HG02885 (cell line): ENCODE data around the gene SLC6A2.

Experiments
- ATAC-seq: cut with Tn5 transposase; IDR thresholded peaks from one replicate; pipeline ENCODE4 v1.9.1; 2021; ENCODE audit warnings: mild to moderate bottlenecking; ENCODE audit not compliant: unreplicated experiment, poor library complexity

The SLC6A2 gene

DNA sequence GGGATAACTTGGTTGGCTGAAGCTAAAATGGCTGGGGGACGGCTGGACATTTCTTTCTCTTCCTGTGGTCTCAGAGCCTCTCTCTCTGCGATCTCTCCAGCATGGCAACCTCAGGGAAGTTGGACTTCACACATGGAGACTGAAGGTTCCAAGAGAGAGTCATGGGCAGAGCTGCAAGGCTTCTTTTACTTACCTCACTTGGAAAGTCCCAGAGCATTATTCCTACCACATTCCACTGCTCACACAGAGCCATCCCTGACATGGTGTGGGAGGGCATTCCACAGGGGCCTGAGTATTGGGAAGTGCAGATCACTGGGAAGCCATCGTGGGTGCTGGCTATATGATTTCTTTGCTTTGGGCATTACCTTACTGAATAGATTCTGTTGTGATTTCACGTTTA lies 9.8 kb upstream of the SLC6A2 start:
- ATAC-seq, result no peak

DNA sequence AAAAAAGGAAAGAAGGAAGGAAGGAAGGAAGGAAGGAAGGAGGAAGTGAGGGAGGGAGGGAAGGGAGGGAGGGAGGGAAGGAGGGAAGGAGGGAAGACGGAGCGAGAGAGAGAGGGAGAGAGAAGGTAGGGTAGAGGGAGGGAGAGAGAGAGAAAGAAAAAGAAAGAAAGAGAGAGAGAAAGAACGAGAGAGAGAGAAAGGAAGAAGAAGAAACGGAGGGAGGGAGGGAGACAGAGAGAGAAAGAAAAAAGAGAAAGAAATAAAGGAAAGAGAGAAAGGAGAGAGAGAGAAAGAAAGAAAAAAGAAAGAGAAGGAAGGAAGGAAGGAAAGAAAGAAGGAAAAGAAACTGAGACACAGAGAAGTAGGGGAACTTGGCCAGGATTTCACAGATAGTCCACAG lies 8.4 kb upstream of the SLC6A2 start:
- no peak for ATAC-seq

DNA sequence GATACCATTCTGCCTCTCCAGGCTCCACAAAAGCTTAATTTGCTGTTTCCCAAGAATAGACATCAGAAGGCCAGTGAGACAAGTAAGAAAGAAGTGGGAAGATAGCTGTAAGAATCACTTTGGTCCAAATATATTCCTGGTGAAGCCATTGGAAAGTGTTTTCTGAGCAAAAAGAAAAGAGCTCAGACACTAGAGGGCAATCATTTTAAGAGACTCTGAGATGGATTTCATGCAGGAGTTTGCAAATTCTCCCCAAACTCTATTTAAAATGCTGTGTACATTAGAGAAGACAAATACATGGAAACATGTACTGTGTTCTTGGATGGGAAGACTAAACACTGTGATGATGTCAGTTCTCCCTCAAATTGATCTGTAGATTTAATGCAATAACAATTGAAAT lies 8.0 kb upstream of the SLC6A2 start:
- no peak for ATAC-seq

DNA sequence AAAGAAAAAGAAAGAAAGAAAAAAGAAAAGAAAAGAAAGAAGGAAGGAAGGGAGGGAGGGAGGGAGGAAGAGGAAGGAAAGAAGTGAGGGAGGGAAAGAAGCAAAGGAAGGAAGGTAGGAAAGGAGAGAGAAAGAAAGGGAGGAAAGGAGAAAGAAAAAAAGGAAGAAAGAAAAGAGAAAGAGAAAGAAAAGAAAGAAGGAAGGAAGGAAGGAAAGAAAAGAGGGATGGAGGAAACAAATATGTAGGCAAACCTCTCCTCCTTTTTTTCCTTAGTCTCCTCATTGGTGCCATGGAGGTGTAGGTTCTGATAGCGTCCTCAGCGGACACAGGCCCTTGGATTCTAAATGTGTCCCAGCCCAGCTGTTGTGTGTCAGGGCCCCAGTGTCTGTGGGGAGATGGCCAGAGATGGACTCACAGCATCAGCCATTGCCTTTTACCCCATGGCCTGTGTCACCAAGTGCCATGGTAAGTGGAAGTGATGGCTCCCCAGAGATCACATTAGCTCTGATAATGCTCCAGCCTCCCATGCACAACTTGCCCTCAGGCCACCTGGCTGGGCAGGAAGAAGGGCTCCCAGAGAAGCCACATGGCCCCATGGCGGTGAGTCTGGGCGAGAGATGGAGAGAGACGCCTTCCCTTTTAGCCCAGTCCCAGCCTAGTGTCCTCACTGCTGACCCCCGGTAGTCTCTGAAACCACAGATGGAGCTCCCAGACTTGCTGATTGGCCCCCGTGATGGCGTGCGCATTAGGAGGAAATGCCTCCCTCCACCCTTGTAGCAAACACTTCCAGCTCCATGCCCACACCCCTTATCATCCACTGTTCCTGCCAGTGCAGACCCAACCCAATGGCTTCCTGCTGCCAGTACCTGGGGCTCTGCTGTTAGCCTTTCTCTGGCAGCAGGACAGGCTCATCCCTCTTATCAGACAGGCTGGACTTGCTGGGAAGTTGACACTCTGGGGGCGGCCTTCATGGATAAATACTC lies 3.7 kb upstream of the SLC6A2 start:
- ATAC-seq, result no peak

DNA sequence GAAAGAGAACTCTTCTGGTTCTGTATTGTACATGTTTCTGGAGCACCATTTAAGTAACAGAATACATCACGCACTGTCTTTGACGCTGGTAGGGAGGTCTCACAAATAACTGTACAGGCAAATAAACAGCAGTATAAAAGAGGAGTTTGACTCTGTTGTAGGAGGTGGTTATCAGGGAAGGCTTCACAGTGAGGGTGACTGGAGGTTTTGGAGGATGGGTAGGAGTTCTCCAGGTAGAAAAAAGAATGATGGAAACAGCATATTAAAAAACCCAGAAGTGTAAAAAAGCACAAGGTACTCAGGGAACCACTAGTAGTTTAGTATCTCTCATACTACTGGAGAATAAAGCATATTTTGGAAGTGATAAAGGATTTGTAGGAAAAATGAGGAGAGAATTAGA lies 2.7 kb upstream of the SLC6A2 start:
- no peak for ATAC-seq

DNA sequence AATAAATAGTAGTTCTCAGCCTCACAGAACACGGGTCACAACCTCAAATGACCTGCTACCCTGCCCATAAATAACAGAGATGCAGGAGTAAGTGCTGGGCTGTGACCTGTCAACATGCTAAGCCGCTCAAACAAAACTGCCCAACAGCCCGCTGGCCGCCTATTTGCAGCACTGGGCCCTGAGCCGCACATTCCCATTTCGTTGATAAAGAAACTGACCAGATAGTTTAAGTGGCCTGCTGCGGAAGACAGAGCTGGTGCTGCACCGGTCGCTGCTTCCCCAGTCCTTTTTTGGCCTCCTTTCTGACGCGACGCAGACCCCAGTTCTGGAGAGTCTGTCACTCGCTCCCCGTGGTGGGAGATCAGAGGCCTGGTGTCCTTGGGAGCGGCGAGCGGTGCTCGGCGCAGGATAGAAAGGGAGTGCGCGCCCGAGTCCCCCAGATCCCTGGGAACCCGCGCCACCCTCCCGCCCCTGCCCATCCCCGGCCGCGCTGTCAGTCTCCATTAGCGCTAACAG lies 349 bp upstream of the SLC6A2 start:
- ATAC-seq, result no peak

DNA sequence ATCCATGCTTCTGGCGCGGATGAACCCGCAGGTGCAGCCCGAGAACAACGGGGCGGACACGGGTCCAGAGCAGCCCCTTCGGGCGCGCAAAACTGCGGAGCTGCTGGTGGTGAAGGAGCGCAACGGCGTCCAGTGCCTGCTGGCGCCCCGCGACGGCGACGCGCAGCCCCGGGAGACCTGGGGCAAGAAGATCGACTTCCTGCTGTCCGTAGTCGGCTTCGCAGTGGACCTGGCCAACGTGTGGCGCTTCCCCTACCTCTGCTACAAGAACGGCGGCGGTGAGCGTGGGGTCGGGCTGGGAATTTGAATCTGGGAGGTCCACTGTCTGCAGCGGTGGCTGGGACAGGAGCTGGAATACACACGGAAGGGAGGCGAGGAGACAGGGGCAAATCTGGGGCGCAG lies 904 bp downstream of the SLC6A2 start:
- ATAC-seq, result no peak

DNA sequence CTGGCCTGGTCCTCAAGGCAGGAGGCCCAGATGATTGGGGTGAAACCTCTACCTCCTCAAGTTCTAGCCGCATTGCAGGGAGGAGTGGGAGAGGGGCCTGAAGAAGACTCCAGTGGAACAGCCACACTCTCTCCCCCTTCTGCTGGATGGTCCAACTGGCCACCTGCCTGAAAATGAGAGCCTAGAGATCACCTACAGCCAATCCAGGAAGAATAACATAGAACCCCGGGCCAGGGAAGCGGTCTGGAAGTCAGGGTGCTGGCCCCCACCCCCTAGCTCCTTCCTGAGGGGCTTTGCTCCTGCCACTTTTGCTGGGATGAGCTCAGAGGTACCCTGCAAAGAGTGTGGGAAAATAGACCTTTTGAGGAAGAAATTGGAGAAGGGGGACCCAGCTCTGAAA lies 1.8 kb downstream of the SLC6A2 start:
- ATAC-seq, result no peak

DNA sequence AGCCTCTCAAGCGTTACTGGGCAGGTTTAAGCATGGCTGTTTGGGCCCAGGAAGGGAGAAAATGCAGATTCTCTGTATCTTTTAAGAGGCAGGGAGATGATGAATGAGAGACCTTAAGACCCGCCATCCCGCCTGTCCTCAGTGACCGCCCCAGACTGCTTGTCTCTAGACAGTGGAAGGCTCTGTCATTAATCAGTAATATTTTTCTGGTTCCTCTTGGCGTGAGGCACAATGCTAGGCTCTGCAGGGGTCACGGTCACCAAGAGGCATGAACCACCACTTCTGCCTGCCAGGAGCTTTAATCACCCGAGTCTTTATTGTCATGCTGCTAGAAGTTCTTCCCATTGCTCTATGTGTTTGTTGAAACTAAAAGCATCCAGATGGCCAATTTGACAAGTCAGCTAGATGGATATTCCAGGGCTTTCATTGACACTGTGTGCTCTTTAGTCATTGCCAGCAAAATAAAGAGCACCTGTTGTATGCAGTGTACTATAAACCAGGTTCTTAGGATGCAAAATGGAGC lies 3.2 kb downstream of the SLC6A2 start:
- no peak for ATAC-seq

DNA sequence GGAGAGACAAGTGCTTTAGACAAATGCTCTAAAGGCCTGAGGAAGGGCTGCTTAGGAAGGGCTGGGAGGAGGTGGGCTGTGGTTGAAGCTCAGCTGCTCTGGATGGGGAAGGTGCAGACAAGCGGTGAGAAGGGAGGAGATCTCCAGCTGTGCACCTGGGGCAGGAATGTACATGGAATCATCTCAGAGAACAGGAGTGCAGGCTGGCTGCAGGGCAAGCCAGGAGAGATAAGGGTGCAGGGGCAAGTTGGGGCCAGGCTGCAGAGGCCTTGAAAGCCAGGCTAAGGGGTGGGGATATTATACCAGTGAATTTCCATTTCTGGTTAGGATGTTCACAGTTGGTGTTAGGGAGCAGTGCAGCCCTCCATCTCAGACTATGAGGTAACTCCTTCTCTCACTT lies 4.2 kb downstream of the SLC6A2 start:
- no peak for ATAC-seq

DNA sequence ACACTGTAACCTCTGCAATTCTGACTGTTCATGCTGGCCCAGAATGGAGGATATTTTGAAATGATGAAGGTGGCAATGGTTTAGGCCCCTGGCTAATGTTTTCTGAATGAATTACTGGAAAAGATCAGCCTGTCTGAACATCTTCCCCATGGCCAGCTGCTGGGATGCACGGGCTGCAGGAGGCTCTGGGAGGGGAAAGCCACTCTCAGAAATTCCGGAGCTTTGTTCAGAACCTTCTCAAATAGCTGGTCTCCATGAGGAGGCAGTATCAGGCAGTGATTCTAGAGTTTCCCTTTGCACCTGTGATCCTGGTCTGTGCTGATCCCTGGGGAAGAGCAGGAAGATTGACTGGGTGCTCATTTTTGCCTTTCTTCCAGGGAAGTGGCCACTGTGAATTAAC lies 5.0 kb downstream of the SLC6A2 start:
- ATAC-seq, result no peak

DNA sequence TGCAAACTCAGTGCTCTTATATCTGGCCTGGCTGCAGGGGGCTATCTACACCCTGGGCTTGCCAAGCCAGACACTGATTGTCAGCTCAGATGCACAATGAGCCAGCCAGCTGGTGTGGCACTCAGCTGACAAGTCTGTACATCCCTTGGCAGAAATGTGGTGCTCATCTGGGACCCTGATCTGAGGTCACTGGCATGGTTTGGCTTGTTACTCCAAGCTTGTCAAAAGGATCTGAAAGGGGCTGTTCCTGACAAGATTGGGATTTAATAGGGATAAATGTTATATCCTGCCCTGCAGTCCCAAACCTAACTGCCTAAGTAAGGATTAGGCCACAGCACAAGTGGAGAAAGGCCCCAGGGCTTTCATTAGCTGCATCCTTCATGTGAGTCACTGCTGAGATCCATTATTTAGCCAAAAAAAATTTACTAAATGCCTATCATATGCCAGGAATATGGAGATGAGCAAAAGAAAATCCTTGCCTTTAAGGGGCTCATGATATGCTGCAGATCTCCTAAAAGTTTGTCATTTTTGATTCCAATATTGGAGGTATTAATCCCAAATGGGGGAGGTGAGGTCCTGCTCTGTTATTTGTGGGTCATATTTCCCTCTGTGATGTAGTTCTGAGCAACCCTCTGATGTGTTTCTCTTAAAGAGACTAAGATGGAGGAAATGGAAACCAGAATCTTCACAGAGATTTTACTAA lies 6.3 kb downstream of the SLC6A2 start:
- ATAC-seq, result no peak

DNA sequence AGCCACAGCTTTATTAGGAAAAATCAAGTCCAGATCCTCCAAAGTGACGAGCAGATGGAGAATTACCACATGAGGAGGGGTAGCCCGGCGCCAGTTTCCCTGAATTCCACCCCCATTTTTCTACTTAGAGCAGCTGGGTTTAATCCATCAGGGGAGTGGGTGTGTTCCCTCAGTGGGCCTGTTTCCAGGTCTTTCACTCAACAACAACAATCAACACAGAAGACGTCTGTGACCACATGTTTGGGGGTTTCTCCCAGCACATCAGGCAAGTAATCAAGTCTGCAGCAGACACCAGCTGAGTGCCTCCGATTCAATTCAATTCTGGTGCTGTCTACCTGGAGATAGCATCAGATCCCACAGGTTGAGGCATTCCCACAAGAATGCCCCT lies 6.8 kb downstream of the SLC6A2 start:
- ATAC-seq, result no peak

DNA sequence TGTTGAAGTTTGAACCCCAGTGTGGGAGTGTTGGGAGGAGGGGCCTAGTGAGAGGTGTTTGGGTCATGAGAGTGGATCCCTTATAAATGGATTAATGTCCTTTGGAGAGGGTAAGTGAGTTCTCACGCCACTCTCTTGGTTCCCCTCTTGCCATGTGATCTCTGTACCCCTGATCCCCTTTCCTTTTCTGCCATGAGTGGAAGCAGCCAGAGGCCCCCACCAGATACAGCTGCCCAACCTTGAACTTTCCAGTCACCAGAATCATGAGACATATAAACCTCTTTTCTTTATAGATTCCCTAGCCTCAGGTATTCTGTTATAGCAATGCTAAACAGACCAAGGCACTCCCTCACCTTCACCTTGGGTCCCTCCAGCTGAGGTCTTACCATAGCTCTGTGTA lies 7.4 kb downstream of the SLC6A2 start:
- ATAC-seq, result no peak

DNA sequence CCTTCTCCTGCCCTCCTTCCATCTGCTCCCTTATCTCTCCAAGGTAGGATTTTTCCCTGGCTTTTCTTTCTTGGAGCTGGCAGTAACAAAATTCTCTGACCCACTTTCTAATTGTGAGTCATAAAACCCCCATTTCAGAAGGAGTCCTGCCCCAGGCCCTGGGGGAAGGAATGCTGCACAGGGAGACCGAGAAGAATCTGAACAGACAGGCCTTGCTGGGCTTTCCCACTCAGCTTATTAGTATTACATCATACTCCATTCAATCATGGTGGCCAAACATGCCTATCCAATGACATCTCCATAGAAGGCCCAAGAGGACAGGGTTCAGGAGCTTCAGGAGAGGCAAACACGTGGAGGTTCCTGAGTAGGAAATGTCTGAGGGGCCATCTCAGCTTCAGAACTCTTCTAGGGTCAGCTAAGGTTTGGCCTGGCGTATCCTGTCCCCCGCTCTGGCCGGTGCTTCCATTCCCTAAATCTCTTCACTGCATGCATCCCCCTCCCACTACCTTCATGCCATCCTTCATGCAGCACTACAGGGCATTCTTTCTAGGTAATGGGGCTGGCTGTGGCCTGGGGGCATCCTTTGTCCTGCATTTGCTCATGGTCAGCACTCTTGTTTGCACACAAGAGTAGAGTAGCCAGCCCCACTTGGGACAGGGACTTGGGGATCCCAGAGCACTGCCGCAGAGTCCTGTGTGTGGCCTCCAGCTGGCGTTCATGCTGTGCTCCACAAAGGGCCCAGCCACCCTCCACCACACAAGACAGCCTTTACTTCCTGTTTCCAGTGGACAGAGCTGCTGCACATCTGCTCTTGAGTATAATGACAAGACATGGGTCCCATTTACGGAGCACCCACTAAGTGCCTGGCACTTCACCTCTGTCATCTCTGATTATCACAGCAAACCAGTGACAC lies 8.2 kb downstream of the SLC6A2 start:
- ATAC-seq, result no peak

DNA sequence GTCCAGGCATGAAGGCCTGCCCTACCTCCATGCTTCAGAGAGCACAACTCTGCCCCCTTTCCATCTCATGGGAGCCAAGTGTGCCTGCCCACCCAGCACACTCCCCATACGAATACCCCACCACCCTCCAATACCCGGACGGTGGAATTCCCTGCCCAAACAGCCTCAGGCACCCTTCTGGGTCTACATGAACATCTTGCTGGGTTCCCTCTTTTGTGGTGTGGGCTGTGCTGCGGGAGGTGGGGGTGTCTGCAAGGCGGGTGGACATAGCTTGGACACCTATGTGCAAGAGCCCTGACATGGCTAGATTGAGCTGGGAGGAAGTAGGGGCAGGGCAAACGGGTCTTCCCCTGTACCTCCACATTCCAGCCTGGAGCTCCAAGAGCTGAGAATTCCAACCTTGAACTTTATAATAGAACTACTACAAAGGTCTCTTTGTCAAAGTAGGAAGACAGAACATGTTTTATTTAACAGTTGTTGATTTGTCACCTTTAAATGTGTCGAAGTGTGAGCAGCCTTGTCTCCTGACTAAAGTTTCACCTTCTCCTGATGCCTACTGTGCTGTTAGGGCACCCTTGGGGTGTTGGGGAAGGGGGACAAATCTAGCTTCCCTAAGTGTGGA lies 9.1 kb downstream of the SLC6A2 start:
- no peak for ATAC-seq

DNA sequence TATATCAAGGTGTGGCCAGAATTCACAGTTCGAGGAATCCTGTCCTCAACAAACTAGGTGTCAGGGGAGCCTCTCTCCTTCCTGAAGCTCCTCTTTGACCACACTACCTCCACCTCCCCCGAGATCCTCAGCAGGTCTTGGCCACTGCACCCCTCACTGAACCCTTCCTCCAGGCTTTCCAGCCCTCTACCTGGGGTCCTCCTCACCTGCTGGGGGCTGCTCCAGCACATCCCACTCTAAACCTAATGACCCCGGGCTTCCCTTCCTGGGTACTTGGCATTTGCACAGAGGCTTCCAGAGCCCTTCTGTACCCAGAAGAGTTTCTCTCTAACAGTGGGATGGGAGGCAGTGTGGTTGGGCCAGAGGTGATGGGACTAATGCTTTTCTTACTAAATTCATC lies 9.7 kb downstream of the SLC6A2 start:
- ATAC-seq, result no peak

DNA sequence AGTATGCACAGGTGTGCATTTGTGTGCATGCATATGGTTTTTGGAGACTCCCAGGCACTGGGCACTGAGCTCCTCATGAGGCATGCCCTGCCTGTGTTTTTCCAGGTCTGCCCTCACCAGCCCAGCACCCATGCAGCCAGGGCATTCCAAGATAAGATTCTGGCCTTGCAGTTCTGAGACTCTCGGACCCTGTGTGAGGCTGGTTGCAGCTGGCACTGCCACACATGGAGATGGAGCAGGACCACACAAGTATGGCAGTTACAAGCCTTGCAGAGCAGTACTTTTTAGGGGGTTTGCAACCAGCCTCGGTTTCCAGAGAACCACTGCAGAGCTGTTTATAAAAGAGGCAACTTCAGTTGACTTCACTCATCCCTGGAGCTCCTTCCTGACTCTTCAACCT lies 10.2 kb downstream of the SLC6A2 start:
- no peak for ATAC-seq

DNA sequence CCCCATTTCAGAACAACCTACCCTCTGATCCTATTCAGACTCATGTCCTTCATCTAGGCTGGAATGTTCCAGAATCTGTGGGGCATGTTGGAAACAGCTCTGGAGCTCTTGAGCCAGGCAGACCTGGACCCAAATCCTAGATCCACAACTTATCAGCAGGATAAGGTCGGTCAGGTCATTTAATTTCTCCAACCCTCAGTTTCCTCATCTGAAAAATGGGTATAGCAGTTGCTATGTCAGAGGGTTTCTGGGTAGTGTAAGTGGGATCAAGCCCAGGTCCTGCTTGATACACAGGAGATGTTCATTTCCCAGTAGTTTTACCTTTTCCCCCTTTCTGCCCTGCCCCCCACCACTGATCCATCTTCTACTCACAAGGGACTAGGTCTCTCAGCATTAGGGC lies 12.0 kb downstream of the SLC6A2 start:
- no peak for ATAC-seq
